Trophoblast cell (in vitro differentiated cells and primary cell): ENCODE results near the gene TMEM272.
A peak's percentile ranks its signal among the peaks of the same experiment; 100 is the strongest.

Experiments used
- DNase-seq, 2 donors: peaks; one replicate each; pipeline ENCODE4 v3.0.0-alpha.2; 2016
- H2AFZ ChIP-seq: 2 replicates; pipeline ENCODE4 v1.6.1; 2013; ENCODE audit warnings: low read length, moderate library complexity, mild to moderate bottlenecking; ENCODE audit not compliant: insufficient read depth, poor library complexity
- H2AK5ac ChIP-seq: 2 replicates; pipeline ENCODE4 v1.6.1; 2013; ENCODE audit warnings: mild to moderate bottlenecking, low read length
- H2BK120ac ChIP-seq: 2 replicates; pipeline ENCODE4 v1.6.1; 2013; ENCODE audit warnings: low read length, mild to moderate bottlenecking, moderate library complexity; ENCODE audit not compliant: insufficient read depth, poor library complexity
- H2BK12ac ChIP-seq: 2 replicates; pipeline ENCODE4 v1.6.1; 2013; ENCODE audit warnings: mild to moderate bottlenecking, low read length, moderate library complexity
- H2BK5ac ChIP-seq: 2 replicates; pipeline ENCODE4 v1.6.1; 2013; ENCODE audit warnings: low read length, low read depth, moderate library complexity, mild to moderate bottlenecking; ENCODE audit not compliant: poor library complexity
- H3K14ac ChIP-seq: 2 replicates; pipeline ENCODE4 v1.6.1; 2013; ENCODE audit warnings: mild to moderate bottlenecking, low read length
- H3K18ac ChIP-seq: 2 replicates; pipeline ENCODE4 v1.6.1; 2013; ENCODE audit warnings: mild to moderate bottlenecking, low read length
- H3K23ac ChIP-seq: 2 replicates; pipeline ENCODE4 v1.6.1; 2013; ENCODE audit warnings: low read length
- H3K27ac ChIP-seq: 2 replicates; pipeline ENCODE4 v1.5.1; 2013; ENCODE audit warnings: low read depth, mild to moderate bottlenecking, inconsistent platforms, low read length, moderate library complexity
- H3K27me3 ChIP-seq: 2 replicates; pipeline ENCODE4 v1.6.1; 2013; ENCODE audit warnings: inconsistent platforms, mild to moderate bottlenecking, low read length, moderate library complexity; ENCODE audit not compliant: insufficient read depth
- H3K36me3 ChIP-seq, 2 experiments: 1 replicate in 1 of 2; 2 replicates in 1 of 2; pipeline ENCODE4 v1.6.1; 2013; ENCODE audit warnings: low read length in 2 of 2, mild to moderate bottlenecking in 2 of 2, moderate library complexity in 1 of 2; ENCODE audit not compliant: insufficient read depth in 2 of 2, control insufficient read depth in 1 of 2
- H3K4ac ChIP-seq: 2 replicates; pipeline ENCODE4 v1.6.1; 2013; ENCODE audit warnings: low read depth, mild to moderate bottlenecking, low read length, moderate library complexity
- H3K4me1 ChIP-seq, 2 experiments: 1 replicate in 1 of 2; 2 replicates in 1 of 2; pipeline ENCODE4 v1.6.1; 2013; ENCODE audit warnings: low read length in 2 of 2, mild to moderate bottlenecking in 2 of 2, moderate library complexity in 1 of 2; ENCODE audit not compliant: insufficient read depth in 2 of 2, control insufficient read depth in 1 of 2
- H3K4me2 ChIP-seq: 2 replicates; pipeline ENCODE4 v1.6.1; 2013; ENCODE audit warnings: inconsistent platforms, mild to moderate bottlenecking, low read length, moderate library complexity
- H3K4me3 ChIP-seq: 2 replicates; pipeline ENCODE4 v1.5.1; 2013; ENCODE audit warnings: mild to moderate bottlenecking, low read depth, low read length, inconsistent platforms
- H3K79me1 ChIP-seq: one replicate; pipeline ENCODE4 v1.6.1; 2013; ENCODE audit warnings: low read length
- H3K79me2 ChIP-seq: 2 replicates; pipeline ENCODE4 v1.6.1; 2013; ENCODE audit warnings: low read length, mild to moderate bottlenecking; ENCODE audit not compliant: control insufficient read depth, insufficient read depth, poor library complexity
- H3K9ac ChIP-seq: 2 replicates; pipeline ENCODE4 v1.6.1; 2013; ENCODE audit warnings: mild to moderate bottlenecking, low read length
- H3K9me3 ChIP-seq: 2 replicates; pipeline ENCODE4 v1.6.1; 2013; ENCODE audit warnings: low read depth, mild to moderate bottlenecking, control low read depth, inconsistent platforms, low read length; ENCODE audit not compliant: insufficient read depth
- H4K12ac ChIP-seq: 2 replicates; pipeline ENCODE4 v1.6.1; 2013; ENCODE audit warnings: low read depth, mild to moderate bottlenecking, low read length, moderate library complexity
- H4K8ac ChIP-seq: 2 replicates; pipeline ENCODE4 v1.6.1; 2013; ENCODE audit warnings: low read depth, mild to moderate bottlenecking, low read length, moderate library complexity
- H4K91ac ChIP-seq: one replicate; pipeline ENCODE4 v1.6.1; 2013; ENCODE audit warnings: low read depth, mild to moderate bottlenecking, low read length, moderate library complexity
- WGBS: extraction: QIAGEN DNeasy Blood & Tissue Kit; methylation state at CpG from one replicate; pipeline ENCODE4 v1.1.7; 2013; ENCODE audit warnings: missing lambda C conversion rate; ENCODE audit not compliant: insufficient read length, insufficient coverage; ENCODE audit errors: extremely low coverage; 5-methylcytosine and 5-hydroxymethylcytosine counted together

TMEM272 gene

DNA sequence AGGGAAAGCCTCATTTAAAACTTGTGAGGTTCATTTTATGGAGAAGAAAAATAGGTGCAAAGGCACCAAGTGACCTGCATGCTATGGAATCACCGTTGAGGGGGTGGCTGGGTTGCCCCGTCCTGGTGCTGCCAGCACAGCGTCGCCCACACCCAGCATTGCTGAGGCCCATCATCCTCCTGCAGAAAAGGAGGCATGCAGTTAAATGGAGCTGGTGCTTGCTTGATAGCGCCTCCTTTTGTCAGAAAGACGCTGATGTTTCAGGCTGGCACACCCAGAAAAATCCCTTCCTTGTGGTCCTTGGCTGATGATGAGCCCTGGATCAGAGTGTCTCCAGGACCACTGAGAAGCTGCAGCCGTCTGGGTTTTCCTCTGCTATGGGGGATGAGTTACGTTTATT lies 77.9 kb downstream of the TMEM272 start:
- Histone ChIP-seq H3K4ac (no peak overlapping the region), H2AFZ (no peak overlapping the region)
- no peak for DNase-seq

DNA sequence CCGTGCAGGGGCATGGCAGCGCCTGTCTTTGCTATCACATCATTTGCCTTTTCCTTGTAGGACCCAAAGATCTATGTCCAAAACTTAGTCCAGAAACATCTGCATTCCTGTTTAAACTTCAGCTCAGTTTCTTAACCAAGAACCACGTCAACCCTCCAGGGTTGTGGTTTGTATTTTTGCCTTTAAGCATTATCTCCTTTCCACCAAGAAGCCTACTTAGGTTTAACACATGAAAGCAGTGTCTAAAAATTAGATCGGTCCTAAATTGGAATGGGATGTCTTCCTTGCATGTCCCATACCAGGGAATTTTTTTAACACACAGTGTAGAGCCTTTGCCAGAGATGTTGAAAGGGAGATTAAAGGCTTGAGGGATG lies 79.8 kb downstream of the TMEM272 start:
- H3K9me3 ChIP-seq, result peaks cover 1% of the 10 kb centered on the region
- H3K14ac ChIP-seq, result no peak overlapping the region
- H2AK5ac ChIP-seq, result no peak overlapping the region
- H3K4ac ChIP-seq, result no peak overlapping the region
- H3K36me3 ChIP-seq, result peaks cover 28 to 29% of the 10 kb centered on the region in 2 experiments
- no peaks in the 10 kb centered on the region for H3K79me1 ChIP-seq
- no peak overlapping the region for H3K18ac ChIP-seq
- DNase-seq, result no peak
- no peak overlapping the region for H2BK120ac ChIP-seq
- no peak overlapping the region for H3K4me2 ChIP-seq
- no peaks in the 10 kb centered on the region for H3K79me2 ChIP-seq
- H3K27ac ChIP-seq, result no peak overlapping the region
- no peak overlapping the region for H3K23ac ChIP-seq
- H3K27me3 ChIP-seq, result no peaks in the 10 kb centered on the region
- peaks cover 0 to 4% of the 10 kb centered on the region in 2 experiments for H3K4me1 ChIP-seq
- no peak overlapping the region for H2AFZ ChIP-seq
- no peak overlapping the region for H3K4me3 ChIP-seq
- no peak overlapping the region for H3K9ac ChIP-seq
- H2BK5ac ChIP-seq, result no peak overlapping the region
- H4K8ac ChIP-seq, result no peak overlapping the region
- no CpG with 5 or more reads among the region's 4 CpGs for WGBS
- no peak overlapping the region for H2BK12ac ChIP-seq
- no peak overlapping the region for H4K12ac ChIP-seq
- no peak overlapping the region for H4K91ac ChIP-seq

More for the DNA sequence above, 77.9 kb downstream of the TMEM272 start:
- Histone ChIP-seq H2BK5ac (no peak overlapping the region), H3K27me3 (no peaks in the 10 kb centered on the region), H3K4me1 (peaks cover 0 to 4% of the 10 kb centered on the region in 2 experiments), H3K23ac (no peak overlapping the region), H3K14ac (no peak overlapping the region), H2BK120ac (no peak overlapping the region), H4K91ac (no peak overlapping the region), H3K79me2 (no peaks in the 10 kb centered on the region), H3K9me3 (no peaks in the 10 kb centered on the region), H2BK12ac (no peak overlapping the region), H3K27ac (no peak overlapping the region), H3K79me1 (no peaks in the 10 kb centered on the region), H2AK5ac (no peak overlapping the region), H4K8ac (no peak overlapping the region), H3K4me3 (no peak overlapping the region), H4K12ac (no peak overlapping the region), H3K18ac (no peak overlapping the region), H3K4me2 (no peak overlapping the region), H3K36me3 (peaks cover 18 to 20% of the 10 kb centered on the region in 2 experiments), H3K9ac (no peak overlapping the region)
- no CpG with 5 or more reads among the region's 8 CpGs for WGBS

DNA sequence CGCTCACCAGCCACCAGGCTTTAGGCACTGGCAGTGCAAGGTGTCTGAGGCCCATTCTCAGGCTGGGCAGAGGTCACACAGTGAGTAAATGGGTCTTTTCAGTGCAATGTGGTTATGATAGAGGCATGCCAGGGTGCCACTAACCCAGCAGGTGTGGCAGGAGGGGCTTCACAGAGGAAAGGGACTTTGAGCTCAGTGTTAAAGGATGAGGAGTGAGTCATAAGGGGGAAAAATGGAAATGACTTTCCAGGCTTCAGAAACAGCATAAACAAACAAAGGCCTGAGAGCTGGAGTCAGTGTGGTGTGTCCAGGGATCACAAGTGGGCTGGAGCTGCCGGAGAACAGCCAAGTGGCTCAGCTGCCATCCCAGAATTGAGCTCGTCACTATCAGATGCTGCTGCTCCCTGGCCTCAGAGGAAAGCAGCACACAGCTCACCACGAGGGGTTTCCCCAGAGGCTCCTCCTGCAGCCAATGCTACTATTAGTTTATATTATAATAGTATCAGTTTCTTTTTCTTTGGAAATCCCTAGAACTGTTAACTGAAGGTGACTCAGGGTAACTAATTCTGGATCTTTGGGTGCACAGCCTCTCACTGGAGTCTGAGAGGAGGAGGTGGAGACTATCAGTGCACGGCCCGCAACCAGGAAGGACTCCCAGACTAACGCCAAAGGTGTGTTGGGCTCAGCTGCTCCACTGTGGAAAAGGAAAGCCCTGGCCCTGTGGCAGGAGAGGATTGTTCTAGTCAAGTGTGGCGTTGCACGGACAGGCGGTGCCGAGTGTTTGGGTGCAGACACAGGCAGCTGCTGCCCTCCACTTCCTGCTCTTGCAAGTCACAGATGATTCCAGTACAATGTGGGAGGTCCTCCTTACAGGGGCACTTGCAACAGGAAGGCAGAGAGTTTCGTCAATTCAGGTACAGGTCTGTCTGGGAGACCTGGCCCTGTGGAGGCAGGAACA lies 80.5 kb downstream of the TMEM272 start:
- DNase-seq, result no peak
- Histone ChIP-seq H3K18ac (no peak overlapping the region), H2AFZ (peak overlapping the region; percentile 60), H3K79me2 (no peaks in the 10 kb centered on the region), H3K9ac (no peak overlapping the region), H3K79me1 (no peaks in the 10 kb centered on the region), H3K27me3 (no peaks in the 10 kb centered on the region), H3K14ac (no peak overlapping the region), H3K23ac (no peak overlapping the region), H3K4ac (no peak overlapping the region), H4K8ac (no peak overlapping the region), H3K9me3 (peaks cover 1% of the 10 kb centered on the region), H2BK12ac (no peak overlapping the region), H3K27ac (no peak overlapping the region), H2BK5ac (no peak overlapping the region), H2BK120ac (no peak overlapping the region), H4K12ac (no peak overlapping the region), H3K36me3 (peaks cover 29 to 30% of the 10 kb centered on the region in 2 experiments), H3K4me2 (no peak overlapping the region), H3K4me1 (peaks cover 0 to 4% of the 10 kb centered on the region in 2 experiments), H4K91ac (no peak overlapping the region), H2AK5ac (no peak overlapping the region), H3K4me3 (no peak overlapping the region)
- WGBS, result no CpG with 5 or more reads among the region's 12 CpGs

DNA sequence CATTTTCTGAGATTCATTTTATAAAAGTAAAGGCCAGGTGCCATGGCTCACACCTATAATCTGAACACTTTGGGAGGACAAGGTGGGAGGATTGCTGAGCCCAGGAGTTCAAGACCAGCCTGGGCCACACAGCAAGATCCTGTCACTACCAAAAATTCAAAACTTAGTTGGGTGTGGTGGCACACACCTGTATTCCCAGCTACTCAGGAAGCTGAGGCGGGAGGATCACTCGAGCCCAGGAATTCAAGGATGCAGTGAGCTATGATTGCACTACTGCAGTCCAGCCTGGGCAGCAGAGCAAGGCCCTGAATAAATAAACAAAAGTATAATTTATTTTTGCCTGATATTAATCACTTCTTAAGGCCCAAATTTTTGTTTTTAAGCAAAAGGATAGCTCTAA lies 81.5 kb downstream of the TMEM272 start:
- Histone ChIP-seq H4K8ac (no peak overlapping the region), H3K27me3 (no peaks in the 10 kb centered on the region), H3K79me2 (no peaks in the 10 kb centered on the region), H4K12ac (no peak overlapping the region), H3K79me1 (no peaks in the 10 kb centered on the region), H3K14ac (no peak overlapping the region), H2BK120ac (no peak overlapping the region), H2AFZ (no peak overlapping the region), H2BK5ac (no peak overlapping the region), H3K18ac (no peak overlapping the region), H3K9ac (no peak overlapping the region), H3K4me3 (no peak overlapping the region), H4K91ac (no peak overlapping the region), H3K9me3 (peaks cover 1% of the 10 kb centered on the region), H3K23ac (no peak overlapping the region), H3K4ac (no peak overlapping the region), H2BK12ac (no peak overlapping the region), H3K27ac (no peak overlapping the region), H3K36me3 (peaks cover 32% of the 10 kb centered on the region in 2 experiments), H3K4me1 (peaks cover 0 to 4% of the 10 kb centered on the region in 2 experiments), H3K4me2 (no peak overlapping the region), H2AK5ac (no peak overlapping the region)
- DNase-seq, result no peak
- WGBS, result no CpG with 5 or more reads among the region's 2 CpGs
